Stimulated activated CD4-positive, alpha-beta T cell treated with anti-CD3 and anti-CD28 coated beads, Interleukin-12 subunit alpha, Interleukin-12 subunit beta, amount 100 ng/mL, for 4 hours (primary cell): ENCODE data around the gene FAM53A.

ENCODE experiments used
- DNase-seq: peaks from one replicate; pipeline ENCODE4 v3.0.0-alpha.2; 2020

Gene FAM53A

GRCh38 chr4:1637580-1638271 lies 46.4 kb downstream of the FAM53A start:
- DNase-seq: no peak

GRCh38 chr4:1636490-1637211 lies 47.5 kb downstream of the FAM53A start:
- DNase-seq: no peak

- DNase-seq: no peak
Observed at GRCh38 chr4:1635464-1635863, 48.6 kb downstream of the FAM53A start.

GRCh38 chr4:1633993-1634392 lies 50.1 kb downstream of the FAM53A start:
- no peak for DNase-seq

GRCh38 chr4:1632109-1633104 lies 51.7 kb downstream of the FAM53A start:
- DNase-seq: no peak

- no peak for DNase-seq
Observed at GRCh38 chr4:1631136-1631535, 53.0 kb downstream of the FAM53A start.

- no peak for DNase-seq
Observed at GRCh38 chr4:1630266-1630665, 53.8 kb downstream of the FAM53A start.

- no peak for DNase-seq
Observed at GRCh38 chr4:1629699-1630083, 54.4 kb downstream of the FAM53A start.

- DNase-seq: peak; percentile 68
Observed at GRCh38 chr4:1628892-1629698, 55.0 kb downstream of the FAM53A start.

- DNase-seq: no peak
Observed at GRCh38 chr4:1627417-1628313, 56.4 kb downstream of the FAM53A start.

GRCh38 chr4:1626941-1627340 lies 57.2 kb downstream of the FAM53A start:
- DNase-seq: no peak

GRCh38 chr4:1626151-1626550 lies 58.0 kb downstream of the FAM53A start:
- DNase-seq: no peak

GRCh38 chr4:1625600-1626138 lies 58.4 kb downstream of the FAM53A start:
- DNase-seq: no peak

- DNase-seq: no peak
Observed at GRCh38 chr4:1624519-1624910, 59.6 kb downstream of the FAM53A start.

GRCh38 chr4:1623821-1624518 lies 60.1 kb downstream of the FAM53A start:
- DNase-seq: no peak

- no peak for DNase-seq
Observed at GRCh38 chr4:1623400-1623799, 60.7 kb downstream of the FAM53A start.

- DNase-seq: no peak
Observed at GRCh38 chr4:1622956-1623355, 61.2 kb downstream of the FAM53A start.

- DNase-seq: no peak
Observed at GRCh38 chr4:1622238-1622637, 61.9 kb downstream of the FAM53A start.

- DNase-seq: no peak
Observed at GRCh38 chr4:1621526-1621925, 62.6 kb downstream of the FAM53A start.

- DNase-seq: no peak
Observed at GRCh38 chr4:1619151-1619672, 64.9 kb downstream of the FAM53A start.
